Measurements from ENCODE around the gene TOMM40.

DNA sequence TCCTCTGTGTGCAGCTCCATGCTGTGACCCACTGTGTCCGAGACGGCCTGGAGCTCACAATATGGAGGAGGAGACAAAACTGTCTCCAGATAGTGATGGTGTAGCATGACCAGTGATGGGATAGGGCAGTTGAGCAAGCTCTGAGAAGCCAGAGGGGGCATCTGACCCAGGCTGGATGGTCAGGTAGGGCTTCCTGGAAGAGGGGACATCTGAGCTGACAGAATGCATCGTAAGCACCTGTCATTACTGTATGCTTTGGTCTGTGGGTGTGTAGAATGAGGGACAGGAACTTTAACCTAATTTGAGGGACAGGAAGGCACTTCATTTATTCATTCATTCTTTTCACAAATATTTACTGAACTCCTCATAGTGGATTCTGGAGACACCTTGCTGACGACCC is 6.5 kb upstream of the TOMM40 start:
- TF ChIP-seq CTCF (IDR thresholded peaks at IDR 0.05 in 2 of 3, conservative IDR thresholded peaks at IDR 0.05 in 1 of 3; ENCODE audit: insufficient read depth in 2 of 3, low read depth in 1 of 3, low read length in 3 of 3), result no peak
- no peak for TF ChIP-seq MEIS2 (IDR thresholded peaks at IDR 0.05; ENCODE audit: partially characterized antibody)
- no peak for TF ChIP-seq CBX1 (IDR thresholded peaks at IDR 0.05; ENCODE audit: low read depth)
- no peak for TF ChIP-seq TAF7 (tag; IDR thresholded peaks at IDR 0.05)
- TF ChIP-seq ZNF239 (CRISPR knock-in tag; IDR thresholded peaks at IDR 0.05), result no peak
- TF ChIP-seq L3MBTL2 (IDR thresholded peaks at IDR 0.05), result no peak
- TF ChIP-seq IRF2 (CRISPR knock-in tag; IDR thresholded peaks at IDR 0.05), result no peak
- TF ChIP-seq, protein P1, sequence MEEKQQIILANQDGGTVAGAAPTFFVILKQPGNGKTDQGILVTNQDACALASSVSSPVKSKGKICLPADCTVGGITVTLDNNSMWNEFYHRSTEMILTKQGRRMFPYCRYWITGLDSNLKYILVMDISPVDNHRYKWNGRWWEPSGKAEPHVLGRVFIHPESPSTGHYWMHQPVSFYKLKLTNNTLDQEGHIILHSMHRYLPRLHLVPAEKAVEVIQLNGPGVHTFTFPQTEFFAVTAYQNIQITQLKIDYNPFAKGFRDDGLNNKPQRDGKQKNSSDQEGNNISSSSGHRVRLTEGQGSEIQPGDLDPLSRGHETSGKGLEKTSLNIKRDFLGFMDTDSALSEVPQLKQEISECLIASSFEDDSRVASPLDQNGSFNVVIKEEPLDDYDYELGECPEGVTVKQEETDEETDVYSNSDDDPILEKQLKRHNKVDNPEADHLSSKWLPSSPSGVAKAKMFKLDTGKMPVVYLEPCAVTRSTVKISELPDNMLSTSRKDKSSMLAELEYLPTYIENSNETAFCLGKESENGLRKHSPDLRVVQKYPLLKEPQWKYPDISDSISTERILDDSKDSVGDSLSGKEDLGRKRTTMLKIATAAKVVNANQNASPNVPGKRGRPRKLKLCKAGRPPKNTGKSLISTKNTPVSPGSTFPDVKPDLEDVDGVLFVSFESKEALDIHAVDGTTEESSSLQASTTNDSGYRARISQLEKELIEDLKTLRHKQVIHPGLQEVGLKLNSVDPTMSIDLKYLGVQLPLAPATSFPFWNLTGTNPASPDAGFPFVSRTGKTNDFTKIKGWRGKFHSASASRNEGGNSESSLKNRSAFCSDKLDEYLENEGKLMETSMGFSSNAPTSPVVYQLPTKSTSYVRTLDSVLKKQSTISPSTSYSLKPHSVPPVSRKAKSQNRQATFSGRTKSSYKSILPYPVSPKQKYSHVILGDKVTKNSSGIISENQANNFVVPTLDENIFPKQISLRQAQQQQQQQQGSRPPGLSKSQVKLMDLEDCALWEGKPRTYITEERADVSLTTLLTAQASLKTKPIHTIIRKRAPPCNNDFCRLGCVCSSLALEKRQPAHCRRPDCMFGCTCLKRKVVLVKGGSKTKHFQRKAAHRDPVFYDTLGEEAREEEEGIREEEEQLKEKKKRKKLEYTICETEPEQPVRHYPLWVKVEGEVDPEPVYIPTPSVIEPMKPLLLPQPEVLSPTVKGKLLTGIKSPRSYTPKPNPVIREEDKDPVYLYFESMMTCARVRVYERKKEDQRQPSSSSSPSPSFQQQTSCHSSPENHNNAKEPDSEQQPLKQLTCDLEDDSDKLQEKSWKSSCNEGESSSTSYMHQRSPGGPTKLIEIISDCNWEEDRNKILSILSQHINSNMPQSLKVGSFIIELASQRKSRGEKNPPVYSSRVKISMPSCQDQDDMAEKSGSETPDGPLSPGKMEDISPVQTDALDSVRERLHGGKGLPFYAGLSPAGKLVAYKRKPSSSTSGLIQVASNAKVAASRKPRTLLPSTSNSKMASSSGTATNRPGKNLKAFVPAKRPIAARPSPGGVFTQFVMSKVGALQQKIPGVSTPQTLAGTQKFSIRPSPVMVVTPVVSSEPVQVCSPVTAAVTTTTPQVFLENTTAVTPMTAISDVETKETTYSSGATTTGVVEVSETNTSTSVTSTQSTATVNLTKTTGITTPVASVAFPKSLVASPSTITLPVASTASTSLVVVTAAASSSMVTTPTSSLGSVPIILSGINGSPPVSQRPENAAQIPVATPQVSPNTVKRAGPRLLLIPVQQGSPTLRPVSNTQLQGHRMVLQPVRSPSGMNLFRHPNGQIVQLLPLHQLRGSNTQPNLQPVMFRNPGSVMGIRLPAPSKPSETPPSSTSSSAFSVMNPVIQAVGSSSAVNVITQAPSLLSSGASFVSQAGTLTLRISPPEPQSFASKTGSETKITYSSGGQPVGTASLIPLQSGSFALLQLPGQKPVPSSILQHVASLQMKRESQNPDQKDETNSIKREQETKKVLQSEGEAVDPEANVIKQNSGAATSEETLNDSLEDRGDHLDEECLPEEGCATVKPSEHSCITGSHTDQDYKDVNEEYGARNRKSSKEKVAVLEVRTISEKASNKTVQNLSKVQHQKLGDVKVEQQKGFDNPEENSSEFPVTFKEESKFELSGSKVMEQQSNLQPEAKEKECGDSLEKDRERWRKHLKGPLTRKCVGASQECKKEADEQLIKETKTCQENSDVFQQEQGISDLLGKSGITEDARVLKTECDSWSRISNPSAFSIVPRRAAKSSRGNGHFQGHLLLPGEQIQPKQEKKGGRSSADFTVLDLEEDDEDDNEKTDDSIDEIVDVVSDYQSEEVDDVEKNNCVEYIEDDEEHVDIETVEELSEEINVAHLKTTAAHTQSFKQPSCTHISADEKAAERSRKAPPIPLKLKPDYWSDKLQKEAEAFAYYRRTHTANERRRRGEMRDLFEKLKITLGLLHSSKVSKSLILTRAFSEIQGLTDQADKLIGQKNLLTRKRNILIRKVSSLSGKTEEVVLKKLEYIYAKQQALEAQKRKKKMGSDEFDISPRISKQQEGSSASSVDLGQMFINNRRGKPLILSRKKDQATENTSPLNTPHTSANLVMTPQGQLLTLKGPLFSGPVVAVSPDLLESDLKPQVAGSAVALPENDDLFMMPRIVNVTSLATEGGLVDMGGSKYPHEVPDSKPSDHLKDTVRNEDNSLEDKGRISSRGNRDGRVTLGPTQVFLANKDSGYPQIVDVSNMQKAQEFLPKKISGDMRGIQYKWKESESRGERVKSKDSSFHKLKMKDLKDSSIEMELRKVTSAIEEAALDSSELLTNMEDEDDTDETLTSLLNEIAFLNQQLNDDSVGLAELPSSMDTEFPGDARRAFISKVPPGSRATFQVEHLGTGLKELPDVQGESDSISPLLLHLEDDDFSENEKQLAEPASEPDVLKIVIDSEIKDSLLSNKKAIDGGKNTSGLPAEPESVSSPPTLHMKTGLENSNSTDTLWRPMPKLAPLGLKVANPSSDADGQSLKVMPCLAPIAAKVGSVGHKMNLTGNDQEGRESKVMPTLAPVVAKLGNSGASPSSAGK (IDR thresholded peaks at IDR 0.05), result no peak
- TF ChIP-seq ZBTB33 (CRISPR knock-in tag; IDR thresholded peaks at IDR 0.05), result no peak
- no peak for TF ChIP-seq HNRNPLL (IDR thresholded peaks at IDR 0.05; ENCODE audit: low read depth, low read length, poor library complexity, severe bottlenecking)
- TF ChIP-seq POLR2AphosphoS5 (IDR thresholded peaks at IDR 0.05; ENCODE audit: control insufficient read depth, insufficient read depth, low read depth, low read length), result no peak

All from K562 (cell line).